Posterior vena cava (tissue), 2 donors: Measurements from ENCODE around the gene TMED9. TPM values are rescaled to one million over a fixed set of nuclear protein-coding genes. Genes with fewer than 3 reads are reported as not detected.

Source experiments
- DNase-seq: peaks from one replicate; pipeline ENCODE4 v3.0.0-alpha.2; 2020; ENCODE audit warnings: low spot score
- intact Hi-C, 2 donors: fragments of 100-400 bp; cut with DNase I; formaldehyde crosslinking; loops; one replicate each; pipeline versions ENCODE4 v1.14.1 to v1.14.2; 2022 to 2023
- total RNA-seq, 2 donors: library from RNA; stranded (reverse); fragmentation: NEBNext Ultra II Directional; extraction: Animal tissue kit (Norgen Biotek cat#: 25700); gene quantifications; one replicate each; pipeline ENCODE4 v1.2.1, GENCODE V29; 2021
- donor health status: DM: yes; HTN: yes; CAD: no.
- donor health status: DM: yes; HTN: yes; CAD: no.

The TMED9 gene
- total RNA-seq, 2 donors from 2014 or later, result 117 TPM

- intact Hi-C loops, result no loop called here
These were observed 22.1 kb upstream of the TMED9 start for GRCh38 chr5:177569894-177570293.

GRCh38 chr5:177575488-177575887 is 16.5 kb upstream of the TMED9 start:
- intact Hi-C loops, result no loop called here
- no peak for DNase-seq

More at GRCh38 chr5:177569894-177570293, 22.1 kb upstream of the TMED9 start:
- DNase-seq, result no peak

- DNase-seq, result no peak
- intact Hi-C loops, result no loop called here
These were observed 15.8 kb upstream of the TMED9 start for GRCh38 chr5:177576169-177576568.

- no peak for DNase-seq
- intact Hi-C loops, result no loop called here
These were observed 13.7 kb upstream of the TMED9 start for GRCh38 chr5:177578316-177578715.

GRCh38 chr5:177588413-177588909 is 3.5 kb upstream of the TMED9 start:
- intact Hi-C loops, result no loop called here
- DNase-seq, result peak; percentile 38

- intact Hi-C loops, result no loop called here
- DNase-seq, result no peak
These were observed 1.6 kb upstream of the TMED9 start for GRCh38 chr5:177590406-177590805.

- no peak for DNase-seq
- intact Hi-C loops, result no loop called here
These were observed 353 bp upstream of the TMED9 start for GRCh38 chr5:177591690-177592009.

GRCh38 chr5:177592905-177593304 is 902 bp downstream of the TMED9 start:
- DNase-seq, result no peak
- intact Hi-C loops, result no loop called here

GRCh38 chr5:177593511-177593910 is 1.5 kb downstream of the TMED9 start:
- intact Hi-C loops, result no loop called here
- DNase-seq, result no peak

GRCh38 chr5:177594071-177594470 is 2.1 kb downstream of the TMED9 start:
- intact Hi-C loops, result no loop called here

GRCh38 chr5:177595026-177595585 is 3.1 kb downstream of the TMED9 start:
- DNase-seq, result no peak
- intact Hi-C loops, result no loop called here

More at GRCh38 chr5:177594071-177594470, 2.1 kb downstream of the TMED9 start:
- DNase-seq, result no peak

GRCh38 chr5:177595991-177596774 is 4.2 kb downstream of the TMED9 start:
- no peak for DNase-seq
- intact Hi-C loops, result no loop called here

- intact Hi-C loops, result no loop called here
- no peak for DNase-seq
These were observed 4.8 kb downstream of the TMED9 start for GRCh38 chr5:177596775-177597238.

GRCh38 chr5:177598477-177598876 is 6.5 kb downstream of the TMED9 start:
- no peak for DNase-seq

GRCh38 chr5:177599731-177600507 is 7.9 kb downstream of the TMED9 start, which contains the start of gene B4GALT7:
TSS of gene B4GALT7 (plus strand) at chr5:177600132. CDS start at chr5:177600211, 79 bp downstream.
- intact Hi-C loops, result no loop called here

More at GRCh38 chr5:177598477-177598876, 6.5 kb downstream of the TMED9 start:
- intact Hi-C loops, result no loop called here

GRCh38 chr5:177600508-177601018 is 8.6 kb downstream of the TMED9 start:
- intact Hi-C loops, result no loop called here

More at GRCh38 chr5:177599731-177600507, 7.9 kb downstream of the TMED9 start, which contains the start of gene B4GALT7:
- DNase-seq, result peak; percentile 96

GRCh38 chr5:177601126-177601525 is 9.1 kb downstream of the TMED9 start:
- no peak for DNase-seq
- intact Hi-C loops, result no loop called here

More at GRCh38 chr5:177600508-177601018, 8.6 kb downstream of the TMED9 start:
- no peak for DNase-seq

- no peak for DNase-seq
- intact Hi-C loops, result no loop called here
These were observed 9.8 kb downstream of the TMED9 start for GRCh38 chr5:177601577-177602457.

- DNase-seq, result no peak
- intact Hi-C loops, result no loop called here
These were observed 10.4 kb downstream of the TMED9 start for GRCh38 chr5:177602458-177602830.
